ENCODE results near the gene SYNJ2. TPM values are rescaled to one million over a fixed set of nuclear protein-coding genes. Genes with fewer than 3 reads are reported as not detected.

SYNJ2 gene
- total and polyA plus RNA-seq, 2 experiments from 2014 or later = 2.8 to 5.6 TPM

GRCh38 chr6:158053377-158054313 is 72.0 kb downstream of the SYNJ2 start:
- ATAC-seq (no peak), DNase-seq (ENCODE audit: low spot score) (no peak)
- peaks cover 8% of the 10 kb centered on the region for H3K27me3 Mint-ChIP-seq (ENCODE audit: insufficient read depth, low read depth, poor library complexity)
- H3K36me3 Mint-ChIP-seq (ENCODE audit: low read depth) = no peaks in the 10 kb centered on the region; the same call in 2 of the 3 replicates
- no peaks in the 10 kb centered on the region for H3K79me2 ChIP-seq (replicated peaks; ENCODE audit: insufficient read depth)
- H3K36me3 ChIP-seq (ENCODE audit: insufficient read depth) = no peaks in the 10 kb centered on the region
- no peaks in the 10 kb centered on the region for H3K9me2 ChIP-seq (ENCODE audit: insufficient read depth)
- no peaks in the 10 kb centered on the region for H3K4me1 ChIP-seq (ENCODE audit: insufficient read depth)
- H3K4me3 Mint-ChIP-seq = no peak overlapping the region
- no peak overlapping the region for H2AFZ ChIP-seq
- no peak overlapping the region for H3K4me2 ChIP-seq
- no peak overlapping the region for H3K4me3 ChIP-seq
- no peak overlapping the region for H3K27ac Mint-ChIP-seq
- no peak overlapping the region for H3K27ac ChIP-seq (ENCODE audit: low read depth)
- no peaks in the 10 kb centered on the region for H3K27me3 ChIP-seq (ENCODE audit: insufficient read depth)
- TF ChIP-seq ZNF114 (CRISPR knock-in tag; IDR thresholded peaks at IDR 0.05) (no peak), EZH2 (IDR thresholded peaks at IDR 0.05; ENCODE audit: low read depth, unreplicated experiment) (no peak), CREB1 (CRISPR knock-in tag; IDR thresholded peaks at IDR 0.05; ENCODE audit: low read depth) (no peak), NANOG (IDR thresholded peaks at IDR 0.05; ENCODE audit: borderline replicate concordance) (no peak), CTCF (conservative IDR thresholded peaks at IDR 0.05; ENCODE audit: low read depth in 2 of 2) (no peak), POLR2AphosphoS5 (IDR thresholded peaks at IDR 0.05; ENCODE audit: low read depth) (no peak), ZNF462 (CRISPR knock-in tag; IDR thresholded peaks at IDR 0.05) (no peak), ZNF331 (CRISPR knock-in tag; IDR thresholded peaks at IDR 0.05; ENCODE audit: low read depth) (no peak), JUNB (IDR thresholded peaks at IDR 0.05; ENCODE audit: unreplicated experiment) (no peak), STAT1 (IDR thresholded peaks at IDR 0.05; ENCODE audit: unreplicated experiment) (no peak), EZH2phosphoT487 (IDR thresholded peaks at IDR 0.05; ENCODE audit: unreplicated experiment) (no peak)
- TF ChIP-seq, protein P1, sequence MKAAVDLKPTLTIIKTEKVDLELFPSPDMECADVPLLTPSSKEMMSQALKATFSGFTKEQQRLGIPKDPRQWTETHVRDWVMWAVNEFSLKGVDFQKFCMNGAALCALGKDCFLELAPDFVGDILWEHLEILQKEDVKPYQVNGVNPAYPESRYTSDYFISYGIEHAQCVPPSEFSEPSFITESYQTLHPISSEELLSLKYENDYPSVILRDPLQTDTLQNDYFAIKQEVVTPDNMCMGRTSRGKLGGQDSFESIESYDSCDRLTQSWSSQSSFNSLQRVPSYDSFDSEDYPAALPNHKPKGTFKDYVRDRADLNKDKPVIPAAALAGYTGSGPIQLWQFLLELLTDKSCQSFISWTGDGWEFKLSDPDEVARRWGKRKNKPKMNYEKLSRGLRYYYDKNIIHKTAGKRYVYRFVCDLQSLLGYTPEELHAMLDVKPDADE (IDR thresholded peaks at IDR 0.05) = no peak
- TF ChIP-seq, protein P2, sequence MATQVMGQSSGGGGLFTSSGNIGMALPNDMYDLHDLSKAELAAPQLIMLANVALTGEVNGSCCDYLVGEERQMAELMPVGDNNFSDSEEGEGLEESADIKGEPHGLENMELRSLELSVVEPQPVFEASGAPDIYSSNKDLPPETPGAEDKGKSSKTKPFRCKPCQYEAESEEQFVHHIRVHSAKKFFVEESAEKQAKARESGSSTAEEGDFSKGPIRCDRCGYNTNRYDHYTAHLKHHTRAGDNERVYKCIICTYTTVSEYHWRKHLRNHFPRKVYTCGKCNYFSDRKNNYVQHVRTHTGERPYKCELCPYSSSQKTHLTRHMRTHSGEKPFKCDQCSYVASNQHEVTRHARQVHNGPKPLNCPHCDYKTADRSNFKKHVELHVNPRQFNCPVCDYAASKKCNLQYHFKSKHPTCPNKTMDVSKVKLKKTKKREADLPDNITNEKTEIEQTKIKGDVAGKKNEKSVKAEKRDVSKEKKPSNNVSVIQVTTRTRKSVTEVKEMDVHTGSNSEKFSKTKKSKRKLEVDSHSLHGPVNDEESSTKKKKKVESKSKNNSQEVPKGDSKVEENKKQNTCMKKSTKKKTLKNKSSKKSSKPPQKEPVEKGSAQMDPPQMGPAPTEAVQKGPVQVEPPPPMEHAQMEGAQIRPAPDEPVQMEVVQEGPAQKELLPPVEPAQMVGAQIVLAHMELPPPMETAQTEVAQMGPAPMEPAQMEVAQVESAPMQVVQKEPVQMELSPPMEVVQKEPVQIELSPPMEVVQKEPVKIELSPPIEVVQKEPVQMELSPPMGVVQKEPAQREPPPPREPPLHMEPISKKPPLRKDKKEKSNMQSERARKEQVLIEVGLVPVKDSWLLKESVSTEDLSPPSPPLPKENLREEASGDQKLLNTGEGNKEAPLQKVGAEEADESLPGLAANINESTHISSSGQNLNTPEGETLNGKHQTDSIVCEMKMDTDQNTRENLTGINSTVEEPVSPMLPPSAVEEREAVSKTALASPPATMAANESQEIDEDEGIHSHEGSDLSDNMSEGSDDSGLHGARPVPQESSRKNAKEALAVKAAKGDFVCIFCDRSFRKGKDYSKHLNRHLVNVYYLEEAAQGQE (IDR thresholded peaks at IDR 0.05; ENCODE audit: unreplicated experiment) = no peak
- H3F3A ChIP-seq (replicated peaks; ENCODE audit: low read depth) = no peaks in the 10 kb centered on the region
- H4K20me1 ChIP-seq (replicated peaks; ENCODE audit: insufficient read depth) = no peaks in the 10 kb centered on the region
- H3K9me3 Mint-ChIP-seq = no peaks in the 10 kb centered on the region
- peaks cover 1% of the 10 kb centered on the region; the same call in 1 of the 3 replicates for H3K4me1 Mint-ChIP-seq

Data from GM23338 (cell line).